Daoy (cell line): ENCODE results near the gene ELF4. TPM values are rescaled to one million over a fixed set of nuclear protein-coding genes. Genes with fewer than 3 reads are reported as not detected.

Source experiments
- DNase-seq: peaks from one replicate; pipeline ENCODE4 v3.0.0-alpha.2; 2015; ENCODE audit warnings: low read depth
- total RNA-seq: library from RNA; depleted of rRNA; stranded (reverse); fragments of >200 nt; shearing (Covaris generic); gene quantifications from 2 replicates; pipeline ENCODE4 v1.2.3, GENCODE V29; 2014

The ELF4 gene
- total RNA-seq, 1 experiment from 2014 or later, result 18.3 TPM

DNA sequence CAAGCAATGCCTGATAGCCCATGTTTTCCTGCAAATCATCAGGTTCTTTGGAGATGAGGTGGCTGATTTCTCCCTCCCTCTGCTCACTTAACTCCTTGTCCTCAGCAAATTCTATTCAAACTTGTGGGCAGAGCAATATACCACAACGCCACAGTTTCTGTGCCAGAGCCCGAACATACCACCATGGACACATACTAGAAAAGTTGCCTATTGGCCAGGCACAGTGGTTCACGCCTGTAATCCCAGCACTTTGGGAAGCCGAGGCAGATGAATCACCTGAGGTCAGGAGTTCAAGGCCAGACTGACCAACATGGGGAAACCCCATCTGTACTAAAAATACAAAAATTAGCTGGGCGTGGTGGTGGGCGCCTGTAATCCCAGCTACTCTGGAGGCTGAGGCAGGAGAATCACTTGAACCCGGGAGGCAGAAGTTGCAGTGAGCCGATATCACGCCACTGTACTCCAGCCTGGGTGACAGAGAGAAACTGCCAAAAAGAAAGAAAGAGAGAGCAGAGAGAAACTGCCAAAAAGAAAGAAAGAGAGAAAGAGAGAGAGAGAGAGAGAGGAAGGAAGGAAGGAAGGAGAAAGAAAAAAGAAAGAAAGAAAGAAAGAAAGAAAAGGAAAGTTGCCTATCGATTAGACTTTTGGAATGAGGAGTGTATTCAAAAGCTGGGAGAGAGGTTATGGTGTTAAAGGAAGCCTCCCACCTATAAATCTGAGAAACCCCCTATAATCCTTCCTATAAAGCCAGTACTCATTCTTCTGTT, 5.0 kb upstream of the ELF4 start:
- DNase-seq, result peak; percentile 63

DNA sequence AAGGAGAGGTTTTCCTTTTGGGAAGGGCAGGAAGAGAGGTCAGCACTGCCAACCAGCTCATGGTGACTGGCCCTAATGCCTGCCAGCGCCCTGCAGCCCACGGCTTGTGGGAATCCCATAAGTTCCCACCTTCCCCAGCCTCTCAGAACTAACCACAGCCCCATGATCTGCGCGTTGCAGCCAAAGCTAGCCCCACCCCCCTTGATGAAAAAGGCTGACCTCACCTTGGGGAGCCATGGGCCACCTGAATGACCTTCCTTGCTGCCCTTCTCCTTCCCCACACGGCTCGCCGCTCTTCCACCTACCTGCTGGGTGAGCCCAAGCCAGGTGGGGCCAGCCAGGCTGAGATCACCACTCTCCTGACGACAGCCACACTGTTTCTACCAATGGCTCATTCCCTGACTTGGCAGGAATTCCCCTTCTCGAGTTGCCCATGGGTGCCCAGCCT, 3.9 kb upstream of the ELF4 start:
- DNase-seq, result peak; percentile 69

DNA sequence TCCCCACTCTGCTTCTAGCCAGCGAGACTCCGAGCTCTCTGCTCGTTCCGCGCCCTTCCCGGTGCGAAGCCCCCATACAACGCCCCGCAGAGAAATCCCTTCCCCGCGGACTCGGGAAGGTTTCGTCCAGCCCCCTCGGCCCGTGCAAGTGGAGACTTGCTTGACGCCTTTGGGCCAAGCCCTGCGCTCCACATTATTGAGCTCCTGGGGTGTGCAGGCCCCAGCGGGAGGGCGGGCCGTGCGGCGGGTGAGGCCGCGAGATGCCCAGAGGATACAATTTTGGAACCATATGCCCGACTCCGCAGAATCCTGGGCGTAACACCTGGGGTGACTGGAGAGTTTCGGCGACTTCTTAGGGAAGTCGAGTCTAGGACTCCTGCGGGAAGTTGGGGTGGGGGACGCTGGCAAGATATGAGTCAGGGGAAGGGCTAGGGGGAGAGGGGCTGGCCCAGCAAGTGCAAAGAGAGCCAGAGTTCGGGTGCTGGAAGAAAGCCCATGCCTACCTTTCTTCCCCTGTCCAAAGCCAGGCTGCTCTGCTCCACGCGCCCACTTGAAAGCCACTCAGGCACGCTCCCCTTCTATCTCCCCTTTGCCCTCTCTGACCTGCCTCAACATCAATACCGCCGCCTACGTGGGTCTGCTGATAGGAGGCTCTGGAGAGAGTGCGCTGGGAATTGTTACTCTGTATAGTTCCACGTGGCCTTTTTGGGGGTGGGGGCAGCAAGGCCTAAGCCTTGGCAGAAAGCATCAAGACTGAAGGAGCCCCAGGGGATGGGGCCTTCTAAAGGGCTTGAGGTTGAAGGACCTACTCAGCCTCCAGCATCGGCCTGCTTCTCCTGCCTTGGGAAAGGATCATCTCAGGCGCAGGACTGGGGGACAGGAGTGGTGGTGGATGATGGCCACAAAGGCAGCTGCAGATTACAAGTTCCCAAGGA, 1.2 kb upstream of the ELF4 start:
- no peak for DNase-seq

DNA sequence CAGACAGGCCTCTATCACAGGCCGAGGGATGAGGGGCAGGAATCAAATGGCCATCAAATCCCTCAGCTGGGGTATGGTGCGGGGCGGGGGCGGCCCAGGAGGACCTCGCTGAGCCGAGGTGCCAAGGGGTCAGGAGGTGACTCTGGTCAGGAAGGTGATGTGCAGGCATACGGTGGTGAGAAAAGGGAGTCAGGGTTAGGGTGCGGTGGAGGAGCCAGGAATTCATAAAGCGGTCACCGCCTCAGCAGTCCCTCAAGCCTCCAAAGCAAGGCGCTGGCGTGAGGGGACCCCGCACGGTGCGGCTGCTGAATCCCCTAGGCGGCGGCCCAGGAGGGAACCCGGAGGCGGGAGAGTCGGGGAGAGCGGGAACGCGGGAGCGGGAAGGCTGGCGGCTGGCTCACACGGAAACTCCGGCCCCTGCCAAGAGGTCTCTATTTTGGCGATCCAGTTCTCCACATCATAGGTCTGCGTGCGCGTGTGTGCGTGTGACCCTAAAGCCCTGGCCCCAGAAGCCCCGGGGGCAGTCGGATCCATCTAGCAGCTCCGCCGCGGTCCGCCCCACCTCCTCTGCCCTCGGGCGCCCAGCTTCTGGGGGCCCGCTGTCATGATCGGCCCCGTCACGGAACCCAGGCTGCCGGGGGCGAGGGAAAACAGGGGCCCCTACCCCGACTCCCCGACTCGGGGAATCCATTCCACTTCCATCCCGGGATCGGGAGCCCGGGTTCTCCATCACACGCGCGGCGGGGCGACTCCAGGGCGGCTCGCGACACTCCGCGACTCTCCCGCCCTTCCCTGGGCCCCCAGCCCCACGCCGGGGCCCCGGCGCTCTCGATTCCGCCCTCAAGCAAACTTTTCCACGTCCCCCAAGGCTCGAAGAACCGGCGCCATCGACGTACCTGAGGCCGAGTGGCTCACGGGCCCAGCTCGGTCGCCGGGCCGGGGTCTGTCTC, 593 bp downstream of the ELF4 start:
- no peak for DNase-seq

DNA sequence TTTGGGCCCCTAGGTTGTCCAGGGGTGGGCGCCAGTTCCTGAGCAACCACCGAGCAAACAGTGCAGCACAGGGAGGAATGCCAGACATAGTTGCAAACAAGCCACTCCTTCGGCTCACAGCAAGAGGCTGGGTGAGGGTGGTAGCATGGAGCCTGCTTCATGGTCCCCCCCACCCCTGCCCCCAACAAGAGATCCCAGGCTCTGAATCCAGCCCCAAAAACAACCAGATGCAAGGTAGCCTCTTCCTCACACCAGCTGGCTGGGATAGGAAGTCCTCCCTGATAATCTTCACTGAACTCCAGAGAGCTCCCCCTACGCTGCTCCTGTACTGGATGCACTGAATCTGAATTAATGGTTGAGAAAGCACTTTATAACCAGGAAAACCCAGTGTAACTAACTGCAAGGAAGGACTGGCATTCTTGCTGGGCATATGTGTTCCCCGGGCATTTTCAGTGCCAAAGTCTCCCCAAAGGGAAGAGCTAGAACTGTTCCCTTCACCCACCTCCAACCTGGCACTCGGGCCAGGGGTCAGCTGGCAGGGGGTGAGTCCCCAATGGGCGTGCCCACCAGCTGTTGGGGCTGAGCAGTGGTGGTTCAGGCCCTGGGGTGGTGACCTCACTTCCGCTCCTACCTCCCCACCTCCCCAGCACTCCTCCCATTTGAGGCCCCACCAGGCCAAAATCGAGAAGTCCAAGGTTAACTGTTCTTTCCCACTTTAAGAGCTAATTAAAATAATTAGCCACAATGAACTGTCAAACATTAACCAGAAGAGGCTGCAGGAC, 1.5 kb downstream of the ELF4 start:
- peak; percentile 68 for DNase-seq

DNA sequence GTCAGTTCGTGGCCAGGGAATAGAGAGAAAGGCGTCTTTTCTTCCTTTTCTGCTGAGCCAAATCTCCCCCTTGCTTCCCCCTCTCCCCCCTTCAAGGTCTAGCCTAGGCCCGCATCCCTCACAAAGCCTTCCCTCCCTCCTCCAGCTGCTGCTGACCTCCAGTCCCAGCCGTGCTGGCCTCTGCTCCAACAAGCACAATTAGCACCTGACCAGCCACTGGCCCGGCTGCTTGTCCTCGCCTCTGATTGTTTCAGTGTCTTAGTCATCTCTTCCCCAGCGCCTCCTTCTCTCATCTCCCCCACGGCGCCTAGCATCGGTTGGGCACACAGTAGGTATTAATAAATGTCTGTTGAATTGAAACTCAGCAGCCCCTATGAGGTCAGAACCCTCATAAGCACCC, 4.2 kb downstream of the ELF4 start:
- DNase-seq, result no peak

DNA sequence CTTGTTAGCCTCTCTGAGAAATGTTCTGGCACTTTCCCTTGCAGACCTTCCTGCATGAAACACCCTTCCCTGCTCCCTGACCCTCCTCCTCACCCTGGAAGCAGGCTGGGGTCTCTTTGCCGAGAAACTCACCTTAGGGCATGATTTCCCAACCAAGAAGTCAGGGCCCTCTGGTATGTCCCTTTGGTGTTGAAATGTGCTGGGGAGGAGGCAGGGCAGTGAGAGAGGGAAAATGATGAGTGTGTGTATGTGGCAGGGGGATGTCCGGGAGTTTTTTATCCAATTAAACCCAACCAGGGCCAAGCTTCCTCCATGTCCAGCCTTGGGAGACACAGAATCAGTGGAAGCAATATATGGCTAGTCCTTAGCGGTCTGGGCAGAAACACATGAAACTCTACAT, 5.1 kb downstream of the ELF4 start:
- DNase-seq, result no peak

DNA sequence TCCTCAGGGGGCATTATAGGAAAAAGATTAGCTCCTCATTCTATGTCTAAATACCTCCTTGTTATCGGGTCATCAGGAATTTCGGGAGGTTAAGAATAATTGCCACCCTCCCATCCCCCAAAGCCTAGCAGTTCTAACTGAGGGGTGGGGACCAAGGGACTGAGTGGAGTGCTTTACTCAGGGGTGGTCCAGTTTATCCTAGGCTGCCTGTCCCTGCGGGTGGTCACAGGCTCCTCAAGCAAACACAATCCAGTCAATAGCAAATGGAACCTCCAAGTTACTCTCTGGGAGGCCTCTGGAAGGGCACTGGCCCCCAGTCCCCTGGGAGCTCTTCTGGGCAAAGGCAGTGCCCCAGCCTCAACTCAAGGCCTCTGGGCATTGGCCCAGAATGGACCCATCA, 6.7 kb downstream of the ELF4 start:
- DNase-seq, result no peak

DNA sequence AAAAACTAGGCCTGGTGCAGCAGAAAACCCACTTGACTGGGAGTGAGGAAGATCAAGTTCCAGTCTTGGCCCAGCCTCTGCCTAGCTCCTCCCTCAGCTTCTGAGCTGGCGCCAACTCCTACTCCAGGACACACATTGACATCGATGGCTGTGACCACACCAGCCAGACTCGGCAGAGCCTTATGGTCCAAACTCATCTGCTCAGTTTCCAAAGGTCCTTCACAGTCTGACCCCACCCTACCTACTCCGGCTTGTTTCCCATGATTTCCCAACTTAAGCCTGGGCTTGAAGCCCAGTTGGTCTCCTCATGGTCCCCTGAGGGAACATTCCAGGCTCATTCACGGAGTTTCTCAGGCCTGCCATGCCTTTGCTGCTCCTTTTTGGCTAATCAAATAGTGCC, 10.1 kb downstream of the ELF4 start:
- DNase-seq, result no peak

DNA sequence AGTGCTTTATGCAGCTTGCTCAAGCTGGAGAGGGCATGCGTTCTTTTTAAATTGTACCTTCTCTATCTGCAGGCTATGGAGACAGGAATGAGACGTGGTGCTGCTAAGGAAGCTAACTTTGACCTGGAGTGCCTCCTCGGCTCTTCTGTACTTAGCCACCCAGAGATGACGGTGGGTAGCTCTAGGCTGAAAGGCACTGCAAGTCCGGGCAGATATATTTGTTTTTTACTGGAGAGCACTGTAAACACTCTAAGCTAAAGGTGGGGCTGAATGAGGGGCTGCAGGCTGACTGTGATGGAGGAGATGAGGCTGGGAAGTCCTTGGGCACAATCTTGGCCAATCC, 12.1 kb downstream of the ELF4 start:
- no peak for DNase-seq

DNA sequence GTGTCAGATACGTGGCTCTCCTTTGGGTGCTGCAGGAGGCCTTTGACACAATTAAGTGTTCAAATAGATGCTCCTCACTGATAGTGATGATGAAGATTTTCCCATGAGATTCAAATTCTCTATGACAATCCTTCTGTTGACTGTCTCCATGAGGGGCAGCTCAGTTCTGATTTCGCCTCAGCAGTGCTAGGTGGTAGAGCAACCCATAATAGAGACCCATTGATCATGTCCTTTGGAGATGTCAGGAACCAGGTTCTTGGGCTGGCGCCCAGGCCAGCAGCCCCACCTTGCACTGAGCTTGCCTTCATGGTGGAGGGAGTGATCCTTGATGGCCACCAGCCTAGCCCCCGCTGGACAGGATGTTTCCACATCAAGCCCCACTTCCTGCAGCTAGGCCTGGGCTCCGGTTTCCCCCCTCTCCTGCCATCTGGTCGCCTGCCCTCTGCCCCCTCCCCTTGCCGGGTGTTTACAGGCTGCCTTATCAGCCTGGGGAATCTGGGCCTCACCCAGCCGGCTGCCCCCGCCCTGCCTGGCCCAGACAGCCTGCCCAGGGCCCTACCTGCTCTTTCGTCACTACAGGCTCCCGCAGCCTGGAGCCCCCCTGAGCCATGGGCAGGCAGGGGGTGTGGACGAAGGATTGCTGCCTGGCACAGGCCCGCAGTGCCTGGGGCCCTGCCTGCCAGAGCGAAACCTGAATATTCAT, 12.6 kb downstream of the ELF4 start:
- DNase-seq, result no peak

DNA sequence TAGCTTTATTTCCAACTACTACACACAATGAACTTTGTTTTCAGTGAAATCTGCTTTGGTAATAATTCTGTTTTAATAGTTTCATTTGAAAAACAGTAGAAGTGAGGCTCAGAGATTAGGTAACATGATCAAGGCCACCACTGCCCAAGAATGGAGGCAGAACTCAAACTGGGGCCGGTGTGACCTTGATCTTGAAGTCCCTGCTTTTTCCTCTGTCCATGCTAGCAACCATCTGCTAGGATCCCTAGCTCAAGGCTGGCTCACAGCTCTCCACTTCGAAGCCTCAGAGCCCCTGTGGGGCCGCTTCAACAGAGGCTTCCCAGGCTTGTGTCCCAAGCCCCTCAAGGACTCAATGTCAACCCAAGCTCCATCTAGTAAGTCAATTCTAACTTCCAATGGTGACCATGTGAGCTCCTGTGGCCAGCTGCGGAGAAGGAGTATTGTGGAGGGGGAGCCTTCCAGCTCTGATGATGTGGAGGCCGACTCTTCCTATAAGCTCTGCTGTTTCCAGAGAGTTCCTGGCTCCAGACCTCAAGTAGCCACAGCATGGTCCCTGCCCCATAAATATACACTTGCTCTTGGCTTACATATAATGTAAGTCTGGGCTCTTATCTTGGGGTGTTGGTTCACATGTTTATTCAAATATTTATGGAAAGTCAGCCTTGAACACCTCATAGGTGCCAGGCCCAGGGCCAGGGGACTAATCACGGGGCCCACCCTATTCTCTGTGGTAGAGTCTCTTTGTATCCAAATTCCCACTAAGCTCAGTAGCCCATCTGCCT, 14.9 kb downstream of the ELF4 start:
- DNase-seq, result no peak

DNA sequence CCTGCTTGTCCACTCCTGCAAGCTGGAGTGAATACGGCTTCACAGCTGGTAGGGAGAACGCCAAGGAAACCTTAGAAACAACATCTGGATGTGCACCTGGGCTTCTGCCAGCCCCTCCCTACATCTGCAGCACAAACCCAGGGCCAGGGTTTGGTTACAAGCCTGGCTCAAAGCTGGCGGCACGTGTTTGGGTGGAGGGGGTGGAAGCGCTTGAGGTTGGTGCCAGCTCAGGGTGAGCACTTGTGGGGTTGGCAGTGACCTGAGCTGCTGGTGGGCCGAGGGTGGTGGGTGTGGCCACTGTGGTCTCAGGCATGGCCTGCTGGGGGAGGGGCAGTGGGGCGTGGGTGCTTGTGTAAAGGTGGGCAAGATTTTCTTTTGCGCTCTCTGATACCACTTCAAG, 15.6 kb downstream of the ELF4 start:
- DNase-seq, result no peak

DNA sequence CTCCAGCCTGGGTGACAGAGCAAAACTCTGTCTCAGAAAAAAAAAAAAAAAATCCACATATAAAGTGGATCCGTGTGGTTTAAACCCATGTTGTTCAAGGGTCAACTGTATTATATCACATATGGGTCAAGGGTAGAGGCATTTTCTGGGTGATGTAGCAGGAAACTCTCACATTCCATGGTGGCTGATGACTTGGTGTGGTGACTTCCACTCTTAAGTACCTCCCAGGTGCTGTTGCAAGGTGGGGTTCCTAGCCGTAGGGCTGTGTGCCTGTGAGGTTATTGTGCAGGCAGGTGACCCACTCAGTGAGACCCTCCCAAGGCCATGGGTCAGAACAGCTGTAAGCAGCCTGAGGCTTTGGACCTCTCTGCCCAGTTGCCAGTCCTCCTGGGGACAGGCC, 17.0 kb downstream of the ELF4 start:
- no peak for DNase-seq

DNA sequence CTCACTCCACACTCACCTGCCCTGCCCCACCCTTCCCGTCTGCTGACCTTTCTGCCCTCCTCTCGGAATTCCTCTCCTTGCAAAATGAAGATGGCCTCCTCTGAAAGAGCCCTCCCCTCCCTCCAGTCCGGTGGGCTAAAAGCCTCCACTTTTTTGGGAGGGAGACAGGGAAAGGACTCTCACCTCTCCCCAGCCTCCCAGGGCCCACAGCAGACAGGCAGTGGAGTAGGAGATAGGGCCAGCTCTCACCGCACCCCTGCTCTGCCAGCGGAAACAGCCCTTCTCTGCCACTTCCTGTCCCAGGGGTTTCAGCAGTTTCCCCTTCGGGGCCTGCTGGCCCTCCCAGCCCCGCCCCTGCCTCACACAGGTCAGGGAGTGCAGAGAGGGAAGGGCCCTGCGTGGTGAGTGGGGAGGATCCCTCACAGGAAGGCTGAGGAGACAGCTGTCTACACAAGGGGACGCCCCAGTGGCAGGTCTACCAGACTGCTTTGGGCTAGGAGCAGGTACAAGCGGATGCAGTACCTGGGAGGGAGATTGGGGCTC, 18.2 kb downstream of the ELF4 start:
- no peak for DNase-seq

DNA sequence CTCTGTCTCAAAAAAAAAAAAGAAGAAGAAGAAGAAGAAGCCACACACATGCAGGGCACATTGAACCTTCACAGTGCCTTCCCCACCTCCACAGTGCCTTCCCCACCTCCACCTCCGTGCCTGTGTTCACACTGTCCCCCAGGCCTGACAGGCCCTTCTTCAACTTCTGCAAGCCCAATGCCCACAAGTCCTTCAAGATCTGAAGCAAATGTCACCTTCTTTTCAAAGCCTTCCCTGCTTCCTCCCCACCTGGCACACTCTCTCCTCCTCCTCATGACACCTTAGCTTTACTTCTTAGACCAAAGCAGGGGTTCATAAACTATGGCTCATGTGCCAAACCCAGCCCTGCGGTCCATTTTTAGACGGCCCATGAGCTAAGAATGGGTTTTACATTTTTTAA, 19.9 kb downstream of the ELF4 start:
- no peak for DNase-seq

DNA sequence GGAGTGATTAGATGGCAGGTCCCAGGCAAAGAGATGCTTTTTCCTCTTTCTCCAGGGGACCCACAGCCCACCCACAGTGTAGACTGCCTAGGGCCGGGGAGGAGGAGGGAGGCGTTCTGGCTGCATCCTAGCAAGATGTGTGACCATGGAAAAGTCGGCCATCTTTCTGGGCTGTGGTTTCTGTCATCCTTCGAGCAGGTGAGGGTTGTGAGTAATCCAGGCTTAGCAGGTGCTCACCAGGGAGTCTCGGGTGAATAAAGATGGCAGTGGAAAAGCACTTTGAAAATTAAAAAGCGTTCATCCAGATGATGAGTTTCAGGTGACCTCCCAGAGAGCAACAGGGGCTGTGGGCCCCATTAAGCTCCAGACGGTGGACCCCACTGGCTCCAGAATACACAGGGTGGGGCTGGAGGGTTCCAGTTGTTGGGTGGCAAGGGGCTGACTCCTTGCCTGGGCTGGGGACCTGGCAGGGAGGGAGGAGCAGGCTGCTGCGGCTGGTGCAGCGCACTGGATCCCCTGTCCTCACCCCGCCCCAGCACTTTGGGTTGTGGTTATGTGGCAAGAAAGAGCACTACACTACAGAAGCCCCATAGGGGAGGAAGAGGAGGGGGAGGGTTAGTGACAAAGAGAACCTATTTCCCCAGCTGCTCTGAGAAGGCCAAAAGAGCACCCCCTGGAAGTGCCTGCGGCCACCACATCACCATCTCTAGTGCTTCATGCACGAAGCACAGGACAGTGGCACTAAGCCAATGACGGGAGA, 23.7 kb downstream of the ELF4 start:
- DNase-seq, result no peak

DNA sequence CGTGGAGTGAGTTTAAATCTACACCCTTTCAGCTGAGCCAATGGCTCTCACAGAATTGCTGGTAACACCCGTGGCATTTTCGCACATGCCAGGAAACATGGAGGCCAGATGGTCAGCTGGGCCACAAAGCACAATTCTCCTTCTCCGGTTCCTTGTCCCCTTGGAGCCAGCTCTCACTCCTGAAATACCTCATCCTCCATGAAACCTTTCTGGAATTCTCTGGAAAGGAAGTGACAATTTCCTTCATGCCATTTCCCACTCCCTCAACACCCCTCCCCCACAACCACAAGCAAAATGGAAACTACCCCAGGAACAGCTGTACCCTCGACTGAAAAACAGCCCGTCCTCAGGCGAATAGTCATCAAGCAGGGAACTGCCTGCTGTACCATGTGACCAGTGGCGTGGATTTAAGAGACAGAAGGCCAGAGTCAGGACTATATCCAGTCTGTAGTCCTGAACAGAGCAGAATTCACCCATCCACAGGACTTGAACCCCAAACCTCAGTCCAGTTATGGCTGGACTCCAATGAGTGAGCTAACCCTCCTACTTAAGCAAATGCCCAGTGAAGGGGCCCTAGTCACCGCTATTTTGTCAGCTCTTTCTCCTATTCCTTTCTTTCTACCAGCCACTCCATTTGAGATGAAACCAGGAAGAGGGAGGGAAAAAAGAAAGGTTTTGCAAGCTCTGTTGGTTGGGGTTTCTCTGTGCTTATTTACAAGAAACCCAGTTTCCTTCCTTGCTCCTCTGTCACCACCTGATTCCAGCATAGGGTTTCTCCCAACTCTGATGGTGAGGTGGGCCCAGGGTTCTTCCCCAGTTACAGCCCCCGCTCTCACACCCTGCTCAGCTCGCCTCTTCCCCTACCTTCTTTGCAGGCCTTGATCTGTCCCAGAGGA, 24.5 kb downstream of the ELF4 start:
- no peak for DNase-seq
